ENCODE results near the gene NES.

Gene NES

DNA sequence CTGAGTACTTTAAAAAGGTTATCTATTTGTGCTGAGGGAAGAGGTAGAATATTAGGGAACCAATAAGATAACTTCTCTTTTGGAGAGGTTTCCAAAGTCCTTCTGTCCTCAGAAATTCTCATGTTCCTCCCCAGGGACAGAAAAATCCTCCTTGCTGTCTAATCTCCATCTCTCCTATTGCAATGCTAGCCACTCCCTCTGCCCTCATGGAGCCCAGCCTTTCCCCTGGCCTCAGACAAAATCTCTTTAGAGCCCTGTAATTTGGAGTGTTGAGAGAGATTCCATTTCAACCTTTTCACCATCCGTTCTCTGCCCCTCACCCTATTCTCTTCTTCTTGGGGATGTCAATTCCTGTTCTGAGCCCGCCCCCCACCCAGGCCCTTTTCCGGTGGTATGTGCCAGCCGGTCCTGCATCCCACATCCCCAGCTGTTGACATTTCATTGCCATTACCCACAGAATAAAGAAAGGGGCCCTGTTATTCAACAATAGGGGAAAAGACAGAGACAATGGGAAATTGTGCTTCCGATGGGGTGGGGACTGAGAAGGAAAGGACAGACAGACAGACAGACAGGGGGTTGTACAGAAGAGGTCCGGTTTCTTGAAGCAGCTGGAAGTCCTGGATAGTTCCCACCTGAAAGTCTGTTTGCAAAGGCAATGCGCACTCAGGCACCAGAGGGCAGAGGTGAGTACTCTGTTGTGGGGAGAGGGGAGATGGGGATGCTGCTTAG, 58.2 kb downstream of the NES start, which contains the start of gene HAPLN2:
TSS of gene HAPLN2 (plus strand) at position 563 of the 729 bp plus-strand sequence. CDS start 4,076 bp downstream, outside the sequence.
- no peak for DNase-seq
